ENCODE data around the gene OGDH. TPM values are rescaled to one million over a fixed set of nuclear protein-coding genes. Genes with fewer than 3 reads are reported as not detected.

The OGDH gene
- total RNA-seq, 4 donors from 2014 or later = 98.6 to 146 (median 127) TPM

- H3K27ac ChIP-seq = peak overlapping the region; percentile 76
- H3K27me3 ChIP-seq = no peaks in the 10 kb centered on the region
- no peak overlapping the region for H3K4me3 ChIP-seq
- H3K9me3 ChIP-seq = no peaks in the 10 kb centered on the region
- TF ChIP-seq CTCF (IDR thresholded peaks at IDR 0.05) = no peak
- TF ChIP-seq POLR2A (IDR thresholded peaks at IDR 0.05) = no peak
- TF ChIP-seq POLR2AphosphoS5 (IDR thresholded peaks at IDR 0.05) = no peak
- TF ChIP-seq EP300 (IDR thresholded peaks at IDR 0.05) = no peak
- 91% methylated on average over 1 of the region's 1 CpG for WGBS
- peaks cover 78% of the 10 kb centered on the region for H3K4me1 ChIP-seq
- no peaks in the 10 kb centered on the region for H3K36me3 ChIP-seq
- no peak for DNase-seq (ENCODE audit: low spot score in 2 of 2)
Measured at GRCh38 chr7:44618045-44618444, 11.6 kb downstream of the OGDH start.

- WGBS = 38% methylated on average over 3 of the region's 3 CpGs
- Histone ChIP-seq H3K36me3 (no peaks in the 10 kb centered on the region), H3K27ac (peak overlapping the region; percentile 76), H3K4me3 (no peak overlapping the region), H3K27me3 (no peaks in the 10 kb centered on the region), H3K9me3 (no peaks in the 10 kb centered on the region), H3K4me1 (peaks cover 82% of the 10 kb centered on the region)
- DNase-seq (ENCODE audit: low spot score in 2 of 2) = peak in 1 of 2 donors; percentile 52
- TF ChIP-seq EP300 (IDR thresholded peaks at IDR 0.05) = no peak
- no peak for TF ChIP-seq POLR2A (IDR thresholded peaks at IDR 0.05)
- no peak for TF ChIP-seq CTCF (IDR thresholded peaks at IDR 0.05)
- TF ChIP-seq POLR2AphosphoS5 (IDR thresholded peaks at IDR 0.05) = no peak
Measured at GRCh38 chr7:44618753-44619152, 12.3 kb downstream of the OGDH start.

- Histone ChIP-seq H3K4me3 (no peak overlapping the region), H3K36me3 (peaks cover 18% of the 10 kb centered on the region), H3K4me1 (peaks cover 59% of the 10 kb centered on the region), H3K27ac (peak overlapping the region; percentile 78), H3K27me3 (no peaks in the 10 kb centered on the region), H3K9me3 (no peaks in the 10 kb centered on the region)
- peak in 1 of 2 donors; percentile 80 for DNase-seq (ENCODE audit: low spot score in 2 of 2)
- TF ChIP-seq EP300 (IDR thresholded peaks at IDR 0.05) (no peak), CTCF (IDR thresholded peaks at IDR 0.05) (no peak), POLR2A (IDR thresholded peaks at IDR 0.05) (no peak), POLR2AphosphoS5 (IDR thresholded peaks at IDR 0.05) (no peak)
- WGBS = 71% methylated on average over 11 of the region's 11 CpGs
Measured at GRCh38 chr7:44621034-44621749, 14.8 kb downstream of the OGDH start.

GRCh38 chr7:44621750-44622103, 15.3 kb downstream of the OGDH start:
- TF ChIP-seq EP300 (IDR thresholded peaks at IDR 0.05) (no peak), POLR2AphosphoS5 (IDR thresholded peaks at IDR 0.05) (no peak)
- Histone ChIP-seq H3K4me1 (peaks cover 64% of the 10 kb centered on the region), H3K36me3 (peaks cover 23% of the 10 kb centered on the region), H3K9me3 (no peaks in the 10 kb centered on the region), H3K27ac (peak overlapping the region; percentile 78), H3K4me3 (no peak overlapping the region), H3K27me3 (no peaks in the 10 kb centered on the region)
- WGBS = 83% methylated on average over 5 of the region's 5 CpGs
- peak in 1 of 2 donors; percentile 29 for DNase-seq (ENCODE audit: low spot score in 2 of 2)

GRCh38 chr7:44622342-44623151, 16.1 kb downstream of the OGDH start:
- H3K4me1 ChIP-seq = peaks cover 58% of the 10 kb centered on the region

More at GRCh38 chr7:44622342-44623151, 16.1 kb downstream of the OGDH start:
- peak in 1 of 2 donors; percentile 69 for DNase-seq (ENCODE audit: low spot score in 2 of 2)
- Histone ChIP-seq H3K27me3 (no peaks in the 10 kb centered on the region), H3K9me3 (no peaks in the 10 kb centered on the region), H3K4me3 (no peak overlapping the region), H3K36me3 (peaks cover 27% of the 10 kb centered on the region), H3K27ac (peak overlapping the region; percentile 53)
- 73% methylated on average over 5 of the region's 5 CpGs for WGBS
- TF ChIP-seq POLR2AphosphoS5 (IDR thresholded peaks at IDR 0.05) = no peak
- TF ChIP-seq EP300 (IDR thresholded peaks at IDR 0.05) = no peak
- TF ChIP-seq POLR2A (IDR thresholded peaks at IDR 0.05) = no peak
- no peak for TF ChIP-seq CTCF (IDR thresholded peaks at IDR 0.05)

All from suprapubic skin (tissue), 4 donors.